Retinal pigment epithelial cell (primary cell): ENCODE results near the gene CARD14.

ENCODE experiments used
- DNase-seq: peaks from one replicate; pipeline ENCODE4 v3.0.0-alpha.2; 2010; ENCODE audit warnings: low read depth
- H3K4me3 ChIP-seq: 2 replicates; pipeline ENCODE4 v1.5.1; 2011; ENCODE audit warnings: mild to moderate bottlenecking, low read length, control low read depth, moderate library complexity
- TF ChIP-seq, protein P1 (sequence below): conservative IDR thresholded peaks from 2 replicates; pipeline ENCODE4 v1.5.1; 2011; ENCODE audit warnings: low read depth, low read length, control low read depth, inconsistent platforms

CARD14 gene

DNA sequence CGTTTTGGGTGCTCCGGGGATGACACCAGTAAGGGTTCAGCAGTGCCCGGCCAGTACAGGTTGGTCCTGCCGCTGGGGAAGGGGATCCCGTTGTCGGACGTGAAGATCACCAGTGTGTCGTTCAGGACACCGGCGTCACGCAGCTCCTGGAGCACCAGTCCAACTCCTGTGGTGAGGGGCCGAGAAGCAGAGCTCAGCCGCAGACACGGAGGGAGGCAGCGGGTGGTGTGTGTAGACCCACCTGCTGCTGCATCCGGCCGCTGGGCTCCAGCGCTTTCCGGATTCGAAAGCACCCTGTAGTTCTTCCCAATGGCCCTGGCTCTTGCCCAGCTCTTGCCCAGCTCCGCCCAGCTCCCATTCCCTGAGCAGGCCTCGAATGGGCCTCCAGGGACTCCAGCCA is 42.3 kb downstream of the CARD14 start:
- TF ChIP-seq, protein P1, sequence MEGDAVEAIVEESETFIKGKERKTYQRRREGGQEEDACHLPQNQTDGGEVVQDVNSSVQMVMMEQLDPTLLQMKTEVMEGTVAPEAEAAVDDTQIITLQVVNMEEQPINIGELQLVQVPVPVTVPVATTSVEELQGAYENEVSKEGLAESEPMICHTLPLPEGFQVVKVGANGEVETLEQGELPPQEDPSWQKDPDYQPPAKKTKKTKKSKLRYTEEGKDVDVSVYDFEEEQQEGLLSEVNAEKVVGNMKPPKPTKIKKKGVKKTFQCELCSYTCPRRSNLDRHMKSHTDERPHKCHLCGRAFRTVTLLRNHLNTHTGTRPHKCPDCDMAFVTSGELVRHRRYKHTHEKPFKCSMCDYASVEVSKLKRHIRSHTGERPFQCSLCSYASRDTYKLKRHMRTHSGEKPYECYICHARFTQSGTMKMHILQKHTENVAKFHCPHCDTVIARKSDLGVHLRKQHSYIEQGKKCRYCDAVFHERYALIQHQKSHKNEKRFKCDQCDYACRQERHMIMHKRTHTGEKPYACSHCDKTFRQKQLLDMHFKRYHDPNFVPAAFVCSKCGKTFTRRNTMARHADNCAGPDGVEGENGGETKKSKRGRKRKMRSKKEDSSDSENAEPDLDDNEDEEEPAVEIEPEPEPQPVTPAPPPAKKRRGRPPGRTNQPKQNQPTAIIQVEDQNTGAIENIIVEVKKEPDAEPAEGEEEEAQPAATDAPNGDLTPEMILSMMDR = no peak
- H3K4me3 ChIP-seq = no peak overlapping the region
- no peak for DNase-seq

DNA sequence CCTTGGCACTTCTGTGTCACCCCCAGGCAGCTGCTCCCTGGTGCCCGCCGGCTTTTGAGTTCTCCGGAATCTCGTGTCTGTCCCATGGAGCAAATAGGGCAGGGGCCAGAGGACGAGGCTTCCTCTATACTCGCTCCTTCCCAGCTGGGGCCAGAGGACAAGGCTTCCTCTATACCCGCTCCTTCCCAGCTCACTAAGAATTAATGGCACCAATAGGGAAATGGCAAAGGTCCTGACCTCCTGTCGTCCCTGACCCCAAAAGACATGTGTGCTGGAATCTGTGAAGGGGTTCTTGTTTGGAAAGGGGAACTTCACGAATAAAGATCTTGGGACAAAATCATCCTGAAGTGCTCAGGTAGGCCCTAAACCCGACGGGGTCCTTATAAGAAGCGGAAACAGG is 42.7 kb downstream of the CARD14 start:
- TF ChIP-seq, protein P1 = no peak
- H3K4me3 ChIP-seq = no peak overlapping the region
- no peak for DNase-seq

DNA sequence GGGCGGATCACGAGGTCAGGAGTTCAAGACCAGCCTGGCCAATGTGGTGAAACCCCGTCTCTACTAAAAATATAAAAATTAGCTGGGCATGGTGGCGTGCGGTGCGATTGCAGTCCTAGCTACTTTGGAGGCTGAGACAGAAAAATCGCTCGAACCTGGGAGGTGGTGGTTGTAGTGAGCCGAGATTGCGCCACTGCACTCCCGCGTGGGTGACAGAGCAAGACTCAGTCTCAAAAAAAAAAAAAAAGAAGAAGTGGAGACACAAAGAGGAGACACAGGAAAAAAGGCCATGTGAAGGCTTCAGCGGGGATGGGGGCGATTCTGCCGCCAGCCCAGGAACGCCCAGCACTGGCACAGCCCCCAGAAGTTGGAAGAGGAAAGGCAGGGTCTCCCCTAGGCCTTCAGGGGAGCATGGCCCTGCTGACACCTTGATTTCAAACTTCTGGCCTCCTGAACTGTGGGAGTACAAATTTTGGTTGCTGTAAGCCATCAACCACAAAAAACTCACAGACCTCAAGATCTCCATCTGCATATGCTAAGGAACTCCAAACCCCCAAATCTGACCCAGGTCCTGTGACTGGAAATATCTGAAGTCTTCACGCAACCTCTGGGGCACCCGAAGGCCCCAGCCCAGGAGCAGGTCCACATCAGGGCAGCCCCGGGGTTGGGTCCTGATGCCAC is 43.3 kb downstream of the CARD14 start:
- DNase-seq = no peak
- TF ChIP-seq, protein P1 = no peak
- no peak overlapping the region for H3K4me3 ChIP-seq

DNA sequence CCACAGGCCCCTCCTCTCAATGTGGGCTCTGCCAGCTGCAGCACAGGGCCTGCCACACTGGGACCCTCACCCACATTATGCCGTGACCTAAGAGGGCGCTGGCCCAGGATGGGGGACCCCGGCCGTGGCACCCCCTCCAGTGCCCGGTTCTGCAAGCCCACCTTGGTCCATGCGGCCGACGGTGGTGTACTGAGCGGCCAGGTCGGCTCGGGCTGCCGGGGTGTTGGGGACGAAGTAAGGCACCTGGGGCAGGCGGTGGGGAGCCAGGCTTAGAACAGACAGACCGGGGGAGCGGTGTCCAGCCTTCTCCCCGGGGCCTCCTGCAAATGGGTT is 43.8 kb downstream of the CARD14 start:
- DNase-seq = no peak
- TF ChIP-seq, protein P1 = no peak

DNA sequence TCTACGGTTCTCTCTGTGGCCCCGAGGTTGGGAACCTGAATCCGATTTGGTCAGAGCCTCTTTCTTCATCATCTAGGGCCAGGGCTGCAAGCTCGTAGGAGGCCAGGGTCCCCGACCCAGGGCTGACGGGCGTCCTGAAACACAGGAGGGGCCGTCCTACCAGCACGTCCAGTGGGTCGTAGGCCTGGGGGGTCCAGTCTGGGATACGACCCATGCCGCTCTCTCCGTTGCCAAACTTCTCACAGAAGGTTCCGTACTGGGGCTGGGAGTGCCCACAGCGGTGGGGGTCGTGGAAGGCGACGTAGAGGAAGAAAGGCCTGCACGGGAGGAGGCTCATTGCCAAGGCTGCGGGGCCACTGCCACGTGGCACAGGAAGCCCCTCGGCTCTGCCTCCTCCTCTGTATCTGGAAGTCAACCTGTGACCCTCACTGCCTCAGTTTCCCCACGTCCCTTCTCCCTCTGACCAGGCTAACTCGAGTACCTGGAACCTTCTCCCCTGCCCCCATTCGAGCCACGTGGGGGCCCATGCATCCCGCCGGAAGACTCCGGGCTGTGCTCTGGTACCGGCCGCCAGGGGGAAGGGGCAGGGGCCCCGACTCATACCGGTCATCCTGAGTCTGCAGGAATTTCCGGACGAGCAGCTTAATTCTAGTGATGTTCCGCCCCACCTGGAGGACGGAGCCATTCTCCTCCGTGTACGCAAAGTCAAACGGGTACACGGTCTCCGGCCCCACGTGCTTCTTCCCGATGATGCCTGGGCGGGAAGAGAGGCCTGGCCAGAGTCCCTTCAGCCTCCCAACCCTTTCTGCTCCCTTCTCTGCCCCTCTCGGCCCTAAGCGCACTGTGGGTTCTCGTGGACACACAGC is 44.4 kb downstream of the CARD14 start:
- TF ChIP-seq, protein P1 = no peak
- no peak overlapping the region for H3K4me3 ChIP-seq
- DNase-seq = no peak

More for the DNA sequence above, 43.8 kb downstream of the CARD14 start:
- H3K4me3 ChIP-seq = no peak overlapping the region

DNA sequence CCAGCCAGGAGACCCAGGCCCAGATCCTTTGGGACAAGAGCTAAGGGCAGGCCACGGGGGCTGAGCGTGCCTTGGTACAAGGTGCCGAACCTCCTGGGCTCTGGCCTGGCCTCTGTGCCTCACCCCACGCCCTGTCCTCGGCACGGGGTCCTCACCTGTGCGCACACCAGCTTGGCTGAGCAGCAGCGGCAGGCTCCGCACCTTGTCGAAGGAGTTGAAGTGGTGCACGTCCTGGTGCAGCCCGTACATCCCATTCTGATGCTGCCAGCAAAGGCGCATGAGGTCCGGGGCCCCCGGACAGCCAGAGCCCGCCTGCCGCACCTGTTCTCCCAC is 45.0 kb downstream of the CARD14 start:
- no peak for DNase-seq
- TF ChIP-seq, protein P1 = no peak
- H3K4me3 ChIP-seq = no peak overlapping the region
